Renal cortex interstitium (tissue), 11 donors: ENCODE data around the gene ZMYND11. TPM values are rescaled to one million over a fixed set of nuclear protein-coding genes. Genes with fewer than 3 reads are reported as not detected.
"Not testable (repeated sequence)": the region's sequence is repeated elsewhere in the genome, so short reads cannot be mapped to it uniquely, and the experiment has no call there.

Experiments used
- DNase-seq, 11 donors: peaks; one replicate each; pipeline ENCODE4 v3.0.0-alpha.2; 2013; ENCODE audit warnings: low read depth in 9 of 11, low spot score in 4 of 11; ENCODE audit errors: extremely low read depth in 1 of 11
- polyA plus RNA-seq, 3 donors: library from polyadenylated mRNA; unstranded; fragments of 120-200 nt; gene quantifications; one replicate each; pipeline ENCODE4 v1.2.1, GENCODE V29; 2013; ENCODE audit not compliant: insufficient read length in 3 of 3

ZMYND11 gene
- polyA plus RNA-seq, 3 donors, result 94.8 to 105 (median 100) TPM

DNA sequence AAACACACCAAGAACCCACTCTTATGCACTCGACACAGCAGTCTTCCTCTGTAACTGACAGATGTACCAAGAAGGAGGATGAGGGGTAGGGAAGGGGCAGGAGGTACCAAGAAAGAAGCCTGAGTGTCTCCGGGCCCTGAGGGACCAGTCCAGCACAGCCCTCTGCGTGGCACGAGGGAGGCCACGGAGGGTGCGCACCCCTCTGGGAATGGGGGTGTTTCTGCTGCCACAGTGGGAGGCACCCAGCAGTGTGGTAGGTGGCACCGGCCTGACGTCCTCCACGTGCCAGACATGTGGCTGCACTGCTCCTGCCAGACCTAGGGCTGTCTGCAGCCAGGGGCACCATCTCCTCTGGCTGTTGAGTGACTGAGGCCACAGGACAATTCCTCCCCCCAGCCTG is 154.3 kb downstream of the ZMYND11 start:
- DNase-seq, result no peak

DNA sequence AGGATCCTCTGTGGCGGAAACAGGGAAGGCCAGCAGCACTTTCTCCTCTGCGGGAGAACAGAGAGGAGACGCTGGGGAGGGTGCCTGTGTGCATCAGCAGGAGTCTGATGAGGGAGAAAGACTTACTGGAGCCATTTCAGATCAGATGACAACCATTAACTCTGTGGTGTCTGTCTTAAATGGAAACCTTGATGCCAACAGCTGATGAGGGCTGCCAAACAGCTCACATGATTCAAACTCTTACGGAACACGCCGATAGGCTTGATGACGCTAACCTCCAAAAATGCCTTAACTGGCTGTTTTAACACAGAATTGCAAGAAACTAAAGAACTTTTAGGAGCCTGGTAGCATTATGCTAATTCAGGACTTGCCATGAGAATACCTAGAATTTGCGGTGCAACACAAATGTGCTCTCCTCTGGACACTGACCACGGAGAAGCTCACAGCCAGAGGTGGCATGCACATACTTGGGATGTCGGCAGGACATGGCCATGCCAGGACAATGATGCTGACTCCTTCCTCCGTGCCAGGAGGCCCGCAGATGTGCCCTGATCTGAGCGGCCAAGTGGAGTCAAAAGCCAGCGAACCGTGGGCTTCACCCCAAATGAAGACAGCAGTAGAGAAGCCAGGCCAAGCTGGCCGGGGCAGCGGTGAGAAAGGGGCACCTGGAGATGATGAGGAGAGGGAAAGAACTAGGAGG is 154.9 kb downstream of the ZMYND11 start:
- DNase-seq, result no peak

DNA sequence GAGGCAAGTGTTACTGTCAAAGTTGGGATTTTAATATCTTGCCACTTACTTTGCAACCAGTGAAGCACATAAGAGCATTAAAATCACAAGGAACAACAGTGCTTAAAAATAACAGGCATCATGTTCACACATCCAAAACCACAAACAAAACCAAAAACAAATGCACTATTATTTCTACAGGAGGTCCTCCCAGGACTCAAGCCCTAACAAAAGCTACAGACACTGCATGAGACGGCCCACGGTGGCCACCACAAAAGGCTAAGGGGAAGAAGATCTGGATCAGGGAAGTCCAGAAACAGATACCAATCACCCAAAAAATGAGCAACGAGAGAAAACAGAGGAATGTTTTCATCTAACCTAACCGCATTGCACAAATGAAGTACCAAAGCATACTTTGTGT is 158.4 kb downstream of the ZMYND11 start:
- DNase-seq, result no peak

DNA sequence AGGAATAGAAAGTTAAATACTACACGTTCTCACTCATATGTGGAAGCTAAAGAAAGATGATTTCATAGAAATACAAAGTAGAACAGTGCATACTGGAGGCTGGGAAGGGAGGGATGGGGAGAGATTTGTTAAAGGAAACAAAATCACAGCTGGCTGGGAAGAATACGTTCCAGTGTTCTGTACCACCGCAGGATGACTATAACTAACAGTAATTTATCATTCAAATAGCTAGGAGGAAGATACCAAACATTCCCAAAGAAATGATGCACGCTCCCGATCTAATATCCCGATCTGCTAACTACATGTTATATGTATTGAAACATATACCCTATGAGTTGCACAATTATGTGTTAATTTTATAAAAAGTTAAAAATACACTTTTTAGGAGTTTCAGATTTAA is 162.3 kb downstream of the ZMYND11 start:
- DNase-seq, result no peak

DNA sequence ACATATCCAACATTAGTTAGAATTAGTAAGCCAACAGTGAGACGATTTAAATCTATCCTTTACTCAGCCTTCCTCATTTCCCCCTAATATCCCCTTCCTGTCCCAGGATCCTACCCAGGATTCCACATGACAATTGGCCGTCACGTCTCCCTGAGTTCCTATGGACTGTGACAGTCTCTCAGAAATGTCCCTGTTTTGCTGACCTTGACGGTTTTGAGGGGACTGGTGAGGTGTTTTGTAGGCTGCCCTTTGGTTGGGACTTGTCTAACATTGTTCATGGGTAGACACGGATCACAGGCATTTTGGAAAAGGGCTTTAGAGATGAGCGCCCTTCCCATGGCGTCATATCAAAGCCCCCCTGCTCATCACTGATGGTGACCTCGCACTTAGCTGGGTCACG is 162.8 kb downstream of the ZMYND11 start:
- no peak for DNase-seq

DNA sequence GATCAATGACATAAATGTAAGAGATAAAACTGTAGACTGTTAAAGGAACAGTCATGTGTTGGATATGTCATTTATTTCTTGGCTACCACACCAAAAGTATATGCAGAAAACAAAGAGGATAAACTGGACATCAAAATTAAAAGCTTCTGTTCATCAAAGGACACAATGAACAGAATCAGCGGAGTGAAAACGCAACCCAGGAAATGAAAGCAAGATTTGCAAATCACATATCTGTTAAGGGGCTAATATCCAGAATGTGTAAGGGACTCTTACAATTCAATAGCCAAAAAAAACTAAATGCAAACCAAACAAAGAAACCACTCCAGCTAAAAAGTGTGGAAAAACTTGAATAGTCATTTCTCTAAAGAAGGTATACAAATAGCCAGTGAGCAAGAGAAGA is 164.3 kb downstream of the ZMYND11 start:
- DNase-seq, result no peak

DNA sequence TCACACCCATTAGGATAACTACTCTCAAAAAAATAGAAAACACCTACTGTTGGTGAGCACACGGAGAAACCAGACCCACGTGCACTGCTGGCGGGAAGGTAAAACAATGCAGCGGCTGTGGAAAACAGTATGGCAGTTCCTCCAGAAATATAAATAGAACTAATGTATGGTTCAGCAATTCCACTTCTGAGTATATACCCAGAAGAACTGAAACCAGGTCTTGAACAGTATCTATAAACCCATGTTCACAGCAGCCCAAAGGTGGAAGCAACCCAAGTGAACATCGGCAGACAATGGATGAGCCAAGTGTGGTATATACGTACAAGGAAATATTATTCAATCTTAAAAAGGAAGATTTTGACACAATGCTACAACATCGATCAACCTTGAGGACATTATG is 164.7 kb downstream of the ZMYND11 start:
- DNase-seq, result no peak

DNA sequence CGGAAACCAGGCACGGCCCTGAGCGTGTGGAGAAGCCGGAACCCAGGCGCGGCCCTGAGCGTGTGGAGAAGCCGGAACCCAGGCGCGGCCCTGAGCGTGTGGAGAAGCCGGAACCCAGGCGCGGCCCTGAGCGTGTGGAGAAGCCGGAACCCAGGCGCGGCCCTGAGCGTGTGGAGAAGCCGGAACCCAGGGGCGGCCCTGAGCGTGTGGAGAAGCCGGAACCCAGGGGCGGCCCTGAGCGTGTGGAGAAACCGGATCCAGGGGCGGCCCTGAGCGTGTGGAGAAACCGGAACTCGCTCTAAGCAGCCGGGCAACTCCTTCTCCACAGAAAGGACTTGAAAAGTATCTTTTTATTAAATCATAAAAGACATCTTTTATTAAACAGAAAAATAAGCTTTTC is 165.3 kb downstream of the ZMYND11 start:
- not testable (repeated sequence) for DNase-seq

DNA sequence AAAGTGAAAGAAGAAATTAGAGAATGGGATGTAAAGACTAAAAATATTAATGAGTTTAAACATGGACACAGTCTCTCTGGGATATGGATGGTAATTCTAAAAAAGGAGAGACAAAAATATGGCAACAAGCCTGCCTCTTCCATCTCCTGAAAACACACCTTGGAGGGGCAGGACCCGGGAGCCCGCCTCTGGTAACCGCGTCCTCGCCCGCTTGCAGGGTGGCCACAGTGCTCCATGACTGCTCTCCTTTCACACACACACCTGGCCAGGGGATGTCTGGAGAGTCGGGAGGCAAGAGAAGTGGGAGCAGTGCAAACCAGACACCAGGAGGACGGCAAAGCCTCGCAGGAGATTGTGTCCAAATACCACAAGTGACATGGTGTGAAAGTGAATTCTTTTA is 166.3 kb downstream of the ZMYND11 start:
- DNase-seq, result no peak

Other genes with a start within 250 kb of the ZMYND11 start
- gene TUBB8, start 86.2 kb upstream of the ZMYND11 start, polyA plus RNA-seq, result 1 to 10 TPM in 2 of 3 donors, under 1 TPM in 1; 0.67 to 1.4 (median 1.3) TPM